CD4-positive, alpha-beta T cell treated with Interferon gamma for 1 hour (primary cell): Measurements from ENCODE around the gene IFI44L.
A peak's percentile ranks its signal among the peaks of the same experiment; 100 is the strongest.

ENCODE experiments used
- DNase-seq: peaks from one replicate; pipeline ENCODE4 v3.0.0-alpha.2; 2020

The IFI44L gene

GRCh38 chr1:78645723-78646122 lies 25.5 kb downstream of the IFI44L start:
- DNase-seq, result no peak

GRCh38 chr1:78647238-78647637 lies 27.0 kb downstream of the IFI44L start:
- no peak for DNase-seq

DNA sequence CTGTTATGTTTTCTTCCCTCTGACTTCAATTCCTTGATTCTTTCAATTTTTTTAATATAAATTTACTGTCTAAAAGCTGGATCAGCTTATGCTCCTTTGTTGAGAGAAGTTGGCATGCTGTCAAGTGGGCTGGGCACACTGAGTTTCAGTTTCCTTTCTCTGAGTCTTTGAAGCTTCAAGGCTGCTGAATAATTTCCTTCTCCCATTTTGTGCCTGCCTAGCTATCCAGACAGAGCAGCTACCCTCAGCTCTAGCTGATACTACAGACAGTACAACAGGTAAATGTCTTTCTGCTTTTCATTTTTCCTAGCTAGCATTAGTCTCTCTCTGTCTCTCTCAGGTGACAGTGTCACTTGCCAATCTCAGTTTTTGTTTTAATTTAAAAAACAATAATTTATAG lies 29.4 kb downstream of the IFI44L start, which contains the start of gene IFI44:
Gene IFI44, plus strand, starts transcription at position 204 of the 400 bp plus-strand sequence. CDS start 365 bp downstream, outside the sequence.
- peak; percentile 61 for DNase-seq

- no peak for DNase-seq
Measured at GRCh38 chr1:78650114-78650660, 29.9 kb downstream of the IFI44L start.

- no peak for DNase-seq
Measured at GRCh38 chr1:78651241-78651640, 31.0 kb downstream of the IFI44L start.

DNA sequence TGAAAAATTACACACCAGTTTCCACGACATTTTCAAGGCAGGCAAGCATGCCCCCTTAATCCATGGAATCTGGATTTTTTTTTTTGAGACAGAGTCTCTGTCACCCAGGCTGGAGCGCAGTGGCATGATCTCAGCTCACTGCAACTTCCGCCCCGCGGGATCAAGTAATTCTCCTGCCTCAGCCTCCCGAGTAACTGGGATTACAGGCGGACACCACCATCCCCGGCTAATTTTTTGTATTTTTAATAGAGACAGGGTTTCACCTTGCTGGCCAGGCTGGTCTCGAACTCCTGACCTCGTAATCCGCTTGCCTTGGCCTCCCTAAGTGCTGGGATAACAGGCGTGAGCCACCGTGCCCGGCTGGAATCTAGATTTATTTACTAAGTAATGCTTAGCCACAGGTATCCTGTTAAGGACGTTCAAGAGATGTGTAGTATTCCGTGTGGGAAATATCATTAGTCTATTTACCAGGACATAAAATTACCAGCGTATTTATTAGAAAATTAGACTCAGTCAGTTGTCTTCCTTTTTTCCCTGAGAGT lies 31.8 kb downstream of the IFI44L start:
- DNase-seq, result no peak

DNA sequence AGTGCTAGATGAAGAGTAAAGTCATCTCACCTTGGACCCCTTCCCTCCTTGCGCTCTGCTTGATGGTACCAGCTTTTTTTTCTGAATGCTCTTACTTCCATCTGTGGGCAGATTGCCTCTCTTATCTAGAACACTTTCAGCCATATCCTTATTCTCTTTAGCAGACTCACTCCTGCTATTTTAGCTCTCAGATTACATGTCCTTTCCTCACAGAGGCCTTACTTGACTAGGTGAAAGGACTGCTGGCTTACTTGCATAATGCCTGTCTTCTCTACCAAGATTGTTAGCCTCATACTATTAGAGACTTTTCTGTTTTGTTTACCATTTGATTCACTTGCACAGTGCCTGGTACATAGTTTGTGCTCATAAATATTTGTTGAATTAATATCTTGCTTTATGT lies 38.7 kb downstream of the IFI44L start:
- no peak for DNase-seq

DNA sequence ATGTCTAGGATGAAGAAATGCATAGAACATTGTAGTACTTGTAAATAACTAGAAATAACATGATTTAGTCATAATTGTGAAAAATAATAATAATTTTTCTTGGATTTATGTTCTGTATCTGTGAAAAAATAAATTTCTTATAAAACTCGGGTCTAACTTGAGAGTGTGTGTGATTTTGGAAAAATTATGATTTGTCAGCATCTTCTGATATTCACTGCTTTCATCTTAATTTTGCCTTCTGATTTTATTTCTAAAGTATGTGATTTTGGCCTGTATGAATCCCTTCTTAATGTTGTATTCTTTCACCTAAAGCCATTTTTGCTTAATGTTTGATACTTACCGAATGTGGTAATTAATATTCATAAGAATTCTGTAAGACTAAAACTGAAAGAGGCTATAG lies 43.7 kb downstream of the IFI44L start:
- DNase-seq, result no peak

DNA sequence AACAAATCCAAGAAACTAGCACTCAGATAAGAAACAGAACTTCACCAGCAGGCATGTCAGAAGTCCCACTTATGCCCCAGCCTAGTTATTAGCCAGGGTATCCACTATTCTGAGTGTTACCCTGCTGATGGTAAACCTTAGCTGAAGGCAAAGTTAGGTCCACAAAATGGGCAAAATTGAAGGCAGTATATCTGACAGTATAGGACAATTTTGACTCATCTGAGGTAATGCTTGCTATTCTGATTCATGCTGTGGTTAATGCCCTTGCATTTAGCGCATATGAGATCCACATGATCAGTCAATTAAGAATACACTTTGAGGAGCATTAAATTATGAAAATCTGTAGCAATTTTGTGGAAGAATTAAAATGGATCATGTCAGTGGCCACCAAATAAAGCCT lies 44.5 kb downstream of the IFI44L start:
- no peak for DNase-seq

- DNase-seq, result no peak
Measured at GRCh38 chr1:78665809-78666208, 45.6 kb downstream of the IFI44L start.

DNA sequence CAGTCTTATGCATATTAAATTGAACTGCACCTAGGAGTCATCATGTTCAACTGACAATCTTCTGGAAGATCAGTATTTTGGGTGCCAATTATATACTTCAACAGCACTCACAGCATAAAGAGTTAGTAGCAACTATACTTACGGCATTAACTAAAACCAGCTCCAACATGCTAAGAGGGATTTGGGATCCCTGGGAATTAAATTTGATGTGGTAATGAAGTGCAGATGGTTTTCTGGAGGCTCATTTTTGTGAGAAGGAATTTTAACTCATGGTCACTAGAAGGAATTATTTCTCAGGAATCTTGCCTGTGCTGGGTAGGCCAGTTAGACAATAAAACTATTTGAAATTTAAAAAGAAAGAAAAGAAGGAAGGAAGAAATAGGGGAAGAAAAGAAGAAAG lies 47.7 kb downstream of the IFI44L start:
- no peak for DNase-seq

DNA sequence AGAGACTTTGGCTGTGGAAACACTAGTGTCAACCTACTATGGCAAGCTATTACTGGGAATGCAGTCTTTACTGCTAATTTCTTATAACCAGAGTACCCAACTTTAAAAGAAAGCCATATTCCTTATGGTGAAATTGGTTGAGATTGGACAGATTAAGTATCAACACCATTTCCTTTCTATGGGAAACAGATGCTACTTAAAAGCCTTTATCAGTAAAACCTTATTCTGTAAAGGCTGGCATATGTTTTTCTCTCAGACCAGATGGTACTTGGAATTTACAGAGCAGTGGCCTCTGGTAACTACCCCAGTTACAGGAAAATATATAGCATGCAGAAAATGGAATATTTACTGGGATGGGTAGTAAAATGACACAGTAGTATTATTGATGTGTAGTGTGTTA lies 48.2 kb downstream of the IFI44L start:
- no peak for DNase-seq

- no peak for DNase-seq
Measured at GRCh38 chr1:78672428-78672827, 52.2 kb downstream of the IFI44L start.

GRCh38 chr1:78673120-78673519 lies 52.9 kb downstream of the IFI44L start:
- DNase-seq, result no peak

- no peak for DNase-seq
Measured at GRCh38 chr1:78676347-78676982, 56.2 kb downstream of the IFI44L start.

GRCh38 chr1:78676993-78677392 lies 56.7 kb downstream of the IFI44L start:
- DNase-seq, result no peak

DNA sequence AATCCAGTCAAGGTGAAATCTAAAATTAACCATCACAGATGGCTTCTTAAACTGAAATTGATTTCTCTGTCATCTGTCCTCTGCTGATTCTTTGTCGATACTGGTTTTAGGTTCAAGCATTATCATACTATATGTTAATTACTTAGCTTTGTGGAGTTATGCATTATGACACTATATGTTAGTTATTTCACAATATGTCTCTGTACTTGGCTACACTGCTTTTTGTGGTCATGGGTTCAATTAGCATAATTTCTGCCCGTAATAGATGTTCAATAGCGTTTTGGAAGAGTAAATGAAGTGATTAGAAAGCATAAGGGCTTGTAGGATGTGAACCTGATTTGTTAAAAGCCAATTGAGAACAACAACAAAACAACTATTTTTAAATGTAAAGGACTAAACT lies 57.5 kb downstream of the IFI44L start:
- DNase-seq, result no peak

- DNase-seq, result no peak
Measured at GRCh38 chr1:78678324-78678723, 58.1 kb downstream of the IFI44L start.

DNA sequence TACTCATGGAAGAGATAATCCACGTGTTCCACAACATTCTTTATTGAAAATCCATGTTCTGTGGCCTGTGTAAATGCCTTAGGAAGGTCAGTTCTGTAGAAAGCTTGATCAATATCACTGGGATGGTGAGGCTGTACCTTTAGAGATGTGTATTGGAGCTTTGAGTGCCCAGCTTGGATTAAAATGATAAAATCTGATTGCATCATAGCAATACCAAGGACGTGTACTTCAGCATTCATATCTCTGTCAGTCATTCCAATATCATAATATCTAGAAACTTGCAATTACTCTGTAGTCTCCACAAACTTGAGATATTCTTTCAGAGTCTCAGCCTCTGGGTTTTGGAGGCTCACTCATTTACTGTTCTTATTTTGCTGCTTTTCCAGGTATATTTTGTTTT lies 61.0 kb downstream of the IFI44L start:
- DNase-seq, result no peak

GRCh38 chr1:78682496-78682895 lies 62.2 kb downstream of the IFI44L start:
- no peak for DNase-seq

GRCh38 chr1:78683079-78683478 lies 62.8 kb downstream of the IFI44L start:
- no peak for DNase-seq

DNA sequence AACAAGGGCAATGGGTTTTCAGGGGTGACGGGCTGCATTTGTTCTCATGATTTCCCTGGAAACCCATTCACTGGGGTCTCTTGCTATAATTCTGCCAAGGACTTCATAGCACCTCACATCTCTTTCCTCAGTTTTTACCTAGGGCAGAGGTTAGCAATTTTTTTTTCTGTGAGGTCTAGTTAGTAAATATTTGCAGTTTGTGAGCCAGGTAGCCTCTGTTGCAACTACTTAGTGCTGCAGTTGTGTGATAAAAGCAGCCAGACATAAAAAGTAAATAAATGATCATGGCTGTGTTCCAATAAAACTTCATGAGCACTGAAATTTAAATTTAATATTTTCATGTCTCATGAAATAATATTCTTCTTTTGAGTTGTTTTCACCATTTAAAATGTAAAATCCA lies 67.1 kb downstream of the IFI44L start:
- no peak for DNase-seq

DNA sequence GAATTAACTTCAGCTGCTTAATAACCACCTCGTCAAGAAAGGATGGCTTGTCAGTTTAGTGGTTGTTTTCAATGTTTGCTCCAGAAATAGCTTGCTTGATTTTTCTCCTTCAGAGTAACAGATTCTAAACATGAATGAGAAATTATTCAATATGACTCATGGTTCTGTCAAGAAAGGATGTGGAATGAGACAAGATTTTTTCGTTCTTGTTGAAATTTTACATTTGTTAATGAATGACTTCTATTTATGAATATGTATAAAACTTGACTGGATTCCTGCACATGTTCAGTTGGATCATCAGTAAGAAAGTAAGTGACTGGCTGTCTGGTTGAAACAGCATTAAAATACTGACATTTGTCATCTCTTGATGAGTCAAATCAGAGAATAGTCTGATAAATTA lies 67.7 kb downstream of the IFI44L start:
- DNase-seq, result no peak

GRCh38 chr1:78688697-78689096 lies 68.4 kb downstream of the IFI44L start:
- DNase-seq, result no peak

GRCh38 chr1:78690516-78690915 lies 70.3 kb downstream of the IFI44L start:
- no peak for DNase-seq
